Measurements from ENCODE around the gene SHROOM2. TPM values are rescaled to one million over a fixed set of nuclear protein-coding genes. Genes with fewer than 3 reads are reported as not detected.
"Not testable (repeated sequence)": the region's sequence is repeated elsewhere in the genome, so short reads cannot be mapped to it uniquely, and the experiment has no call there.

The SHROOM2 gene
- polyA plus RNA-seq, 3 donors: 17.2 to 19.9 (median 19.8) TPM

DNA sequence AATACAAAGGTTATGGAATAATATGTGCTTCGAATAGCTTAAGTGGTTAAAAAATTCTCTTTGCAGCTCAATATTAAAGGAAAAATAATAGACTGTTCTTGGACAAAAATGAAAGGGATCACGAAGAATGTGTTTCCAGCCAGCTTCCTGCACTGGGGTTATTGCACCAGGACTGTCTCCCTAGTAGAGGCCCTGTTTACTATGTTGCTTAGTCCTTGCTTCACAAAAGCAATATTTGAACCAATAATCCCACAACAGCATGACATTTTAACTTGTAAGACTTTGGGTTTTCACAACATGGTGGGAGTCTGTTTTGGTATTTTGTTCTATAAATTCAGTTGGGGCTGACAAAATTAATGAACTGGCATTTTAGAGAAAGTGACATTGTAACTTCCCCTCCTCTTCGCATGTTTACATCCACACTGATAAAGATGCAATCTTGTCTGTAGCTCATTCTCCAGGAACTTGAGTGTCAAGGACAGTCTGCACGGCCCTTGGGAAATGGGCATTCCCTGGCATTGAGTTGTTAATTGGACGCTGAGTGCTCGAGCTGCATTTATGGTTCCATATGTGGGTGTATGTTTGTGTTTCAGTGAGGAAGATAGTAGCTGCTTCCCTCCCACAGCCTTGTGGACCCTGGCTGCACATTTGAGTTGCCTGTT, 39.0 kb downstream of the SHROOM2 start:
- DNase-seq: no peak

DNA sequence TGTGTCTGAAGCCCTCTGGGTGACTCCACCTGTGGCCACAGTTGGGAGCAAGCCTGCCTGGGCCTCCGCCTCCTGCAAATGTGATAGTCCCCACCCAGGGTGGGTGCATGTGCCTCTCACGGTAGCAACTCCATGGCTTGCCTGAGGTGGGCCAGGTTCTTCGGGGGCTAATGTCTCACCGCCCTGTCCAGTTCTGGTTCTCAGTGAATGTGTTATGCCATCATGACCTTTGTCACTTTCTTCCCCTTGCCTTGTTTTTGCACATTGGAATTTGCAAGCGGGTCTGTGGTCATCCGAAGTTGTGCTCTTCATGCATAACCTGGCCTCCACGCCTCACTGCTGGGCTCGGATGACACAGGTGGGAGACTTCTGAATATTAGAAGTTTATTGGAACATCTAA, 39.7 kb downstream of the SHROOM2 start:
- DNase-seq: no peak

DNA sequence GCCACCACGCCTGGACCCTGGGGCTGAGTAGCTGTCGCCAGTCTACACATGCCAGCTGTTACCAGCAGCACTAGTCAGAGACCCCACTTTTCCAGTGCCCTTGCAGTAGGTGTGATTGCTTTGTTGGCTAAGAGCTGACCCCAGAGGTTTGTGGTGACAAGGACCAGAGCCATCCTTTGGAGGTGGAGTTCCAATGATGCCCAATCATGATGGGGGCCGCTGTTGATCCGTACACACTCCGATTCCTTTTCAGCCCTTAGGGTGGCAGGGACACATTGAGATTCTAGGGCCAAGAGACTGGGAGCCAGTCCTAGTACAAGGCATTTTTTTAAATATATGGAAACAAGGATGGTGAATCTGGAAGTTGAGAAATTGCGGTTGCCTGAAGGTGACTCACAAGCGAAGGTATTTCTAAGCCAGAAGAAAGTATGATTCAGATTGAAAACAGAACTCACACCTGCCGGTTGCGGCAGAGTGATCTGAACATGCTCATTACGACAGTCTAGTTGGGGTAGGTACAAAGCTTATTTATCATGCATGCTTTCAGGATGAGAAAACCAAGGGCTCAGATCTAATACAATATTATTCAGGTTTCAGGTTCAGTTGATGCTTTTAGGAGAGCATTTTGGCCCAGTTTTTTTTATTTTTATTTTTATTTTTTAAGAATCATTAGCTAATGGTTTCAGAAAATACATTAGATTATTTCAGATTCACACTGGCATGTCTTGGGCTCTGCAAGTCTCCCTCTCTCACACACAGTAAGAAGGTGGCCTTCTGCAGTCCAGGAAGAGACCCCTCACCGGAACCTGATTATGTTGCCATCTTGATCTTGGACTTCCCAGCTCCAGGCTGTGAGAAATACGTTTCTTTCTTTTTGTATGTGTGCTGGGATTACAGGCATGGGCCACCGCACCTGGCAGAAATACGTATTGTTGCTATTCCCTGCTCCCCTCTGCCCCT, 43.4 kb downstream of the SHROOM2 start:
- no peak for DNase-seq

DNA sequence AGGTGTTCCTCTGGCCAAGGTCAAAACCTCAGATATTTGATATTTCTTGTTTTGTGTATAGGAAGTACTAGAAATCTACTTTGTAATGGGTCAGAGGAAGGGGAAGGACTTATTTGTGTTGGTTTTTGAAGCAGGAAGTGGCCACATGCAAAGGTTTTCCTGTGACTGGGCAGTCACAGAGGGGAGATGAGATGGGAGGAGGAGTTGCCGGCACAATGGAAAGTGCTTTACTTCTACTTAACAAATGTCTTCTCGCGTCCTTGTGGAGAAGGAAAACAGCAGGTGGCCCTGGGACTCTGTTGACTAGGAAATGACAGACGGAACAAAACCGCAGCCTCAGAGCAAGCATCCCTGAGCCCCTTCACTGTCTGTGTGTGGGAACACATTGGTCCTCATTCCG, 46.6 kb downstream of the SHROOM2 start:
- no peak for DNase-seq

DNA sequence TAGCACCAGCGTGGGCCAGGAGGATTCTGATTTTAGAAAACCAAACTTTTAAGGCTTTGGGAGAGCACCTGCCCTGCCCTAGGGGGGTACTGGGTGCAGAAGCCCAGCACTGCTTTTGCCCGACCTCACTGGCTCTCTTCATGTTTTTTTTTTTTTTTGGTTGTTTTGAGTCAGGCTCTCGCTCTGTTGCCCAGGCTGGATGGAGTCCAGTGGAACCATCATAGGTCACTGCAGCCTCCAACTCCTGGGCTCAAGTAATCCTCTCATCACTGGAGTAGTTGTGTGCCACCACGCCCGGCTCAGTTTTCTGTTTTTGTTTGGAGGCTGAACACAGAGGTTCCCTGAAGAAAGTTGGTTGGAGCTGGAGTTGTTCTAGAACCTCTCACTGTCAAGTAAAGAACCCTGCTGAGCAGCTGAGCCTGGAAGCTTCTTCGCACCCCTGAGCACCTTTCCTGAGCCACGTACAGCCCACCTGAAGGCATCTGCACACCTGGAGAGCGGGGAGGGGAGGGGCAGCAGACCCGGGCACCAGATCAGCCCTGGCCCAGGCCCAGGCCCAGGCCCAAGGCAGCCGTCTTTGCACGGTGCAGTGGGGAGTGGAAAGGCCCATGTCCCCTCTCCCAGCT, 49.5 kb downstream of the SHROOM2 start:
- no peak for DNase-seq

DNA sequence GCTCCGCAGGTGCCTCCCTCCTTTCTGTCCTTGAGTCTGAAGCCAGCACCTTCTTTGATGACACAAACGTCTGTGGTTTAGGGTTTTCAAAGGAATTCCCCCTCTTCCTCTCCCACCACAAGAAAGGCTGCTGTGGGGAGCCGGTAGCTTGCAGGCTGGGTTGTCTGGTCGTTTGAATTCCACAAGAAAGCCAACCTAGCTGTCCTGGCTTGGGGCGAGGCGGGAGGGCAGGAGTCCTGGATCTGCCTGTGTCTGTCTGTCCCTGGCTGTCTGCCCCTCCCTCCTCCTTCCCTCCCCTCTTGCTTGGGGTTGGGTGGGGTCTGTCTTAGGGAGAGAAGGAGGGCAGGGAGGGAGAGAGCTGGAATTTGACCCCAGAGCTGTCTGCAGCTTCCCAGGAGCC, 56.3 kb downstream of the SHROOM2 start:
- DNase-seq: no peak

DNA sequence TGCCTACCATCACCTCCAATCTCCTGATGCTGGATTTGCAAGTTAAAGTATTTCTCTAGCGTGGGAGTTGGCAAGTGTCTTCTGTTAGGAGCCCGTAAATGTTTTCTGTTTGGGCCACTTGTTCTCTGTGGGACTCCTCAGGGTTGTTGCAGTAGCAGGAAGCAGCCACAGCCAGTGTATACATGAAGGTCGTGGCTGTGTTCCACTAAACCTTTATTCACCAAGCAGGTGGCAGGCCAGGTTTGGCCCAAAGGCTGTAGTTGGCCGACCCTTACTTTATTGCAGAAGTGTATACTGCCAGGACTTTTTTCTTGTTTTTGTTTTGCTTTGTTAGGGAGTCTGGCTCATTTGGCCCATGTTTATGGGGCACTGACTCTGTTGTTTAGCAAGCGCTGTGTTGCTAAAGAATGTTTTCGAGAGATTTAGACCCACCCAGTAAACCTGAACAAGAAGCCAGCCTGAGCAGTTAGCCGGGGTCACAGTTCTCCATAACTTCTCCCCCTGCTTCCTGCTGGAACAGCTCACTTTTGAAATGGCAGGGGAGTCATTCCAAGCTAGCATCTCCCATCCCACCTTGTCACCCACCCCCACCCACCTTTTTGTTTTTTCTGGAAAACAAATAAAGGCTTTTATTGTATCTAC, 58.8 kb downstream of the SHROOM2 start:
- no peak for DNase-seq

DNA sequence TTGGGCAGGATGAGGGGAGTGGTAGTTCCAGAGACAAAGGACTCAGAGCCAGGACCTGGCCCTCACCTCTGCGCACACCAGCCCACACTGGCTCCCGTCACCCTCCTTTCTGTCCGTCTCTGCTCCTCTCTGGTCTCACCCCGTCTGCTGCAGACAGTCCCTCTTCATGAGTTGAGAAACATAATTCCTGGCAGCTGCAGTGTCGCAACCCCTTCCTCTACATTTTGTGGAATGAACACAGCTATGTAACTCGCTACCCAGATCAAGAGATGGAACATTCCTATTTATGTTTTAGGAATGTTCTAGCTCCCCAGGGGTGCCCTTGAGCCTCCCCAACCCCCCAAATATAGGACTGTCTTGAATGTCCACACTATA, 59.3 kb downstream of the SHROOM2 start:
- DNase-seq: no peak

DNA sequence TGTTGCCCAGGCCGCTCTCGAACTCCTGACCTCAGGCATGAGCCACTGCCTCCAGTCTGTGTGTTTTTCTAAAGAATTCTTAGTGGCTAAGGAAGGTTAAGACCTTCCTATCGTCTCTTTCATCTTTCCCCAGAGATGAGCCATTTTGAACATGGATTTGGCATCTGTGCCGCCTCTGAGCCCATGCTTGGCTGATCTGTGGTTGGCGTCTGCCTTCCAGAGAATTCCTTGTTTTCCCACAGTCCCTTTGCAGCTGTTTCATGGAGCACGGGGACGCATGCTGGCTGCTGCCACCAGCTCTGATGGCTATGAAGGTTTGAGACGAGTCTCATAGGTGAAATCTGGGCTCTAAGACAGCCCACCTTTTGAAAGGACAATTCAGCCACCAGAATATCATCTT, 60.4 kb downstream of the SHROOM2 start:
- no peak for DNase-seq

DNA sequence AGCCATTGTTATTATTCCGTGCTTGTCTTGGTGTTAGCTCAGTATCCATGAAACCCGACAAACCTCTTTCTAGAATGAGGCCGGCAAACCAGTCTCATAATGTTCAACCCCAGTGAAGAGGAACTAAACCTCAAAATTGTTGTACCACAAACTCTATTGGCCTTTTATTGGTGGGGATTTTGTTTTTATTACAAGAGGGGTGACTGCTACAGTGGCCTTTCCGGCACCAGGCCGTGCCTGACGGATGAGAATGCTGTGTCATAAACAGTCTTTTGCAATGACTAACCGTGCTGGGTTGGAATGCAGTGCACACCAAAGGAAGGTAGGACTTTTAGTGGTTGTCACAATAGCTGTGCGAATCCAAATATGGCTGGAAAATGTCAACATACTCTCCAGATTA, 60.8 kb downstream of the SHROOM2 start:
- DNase-seq: no peak

DNA sequence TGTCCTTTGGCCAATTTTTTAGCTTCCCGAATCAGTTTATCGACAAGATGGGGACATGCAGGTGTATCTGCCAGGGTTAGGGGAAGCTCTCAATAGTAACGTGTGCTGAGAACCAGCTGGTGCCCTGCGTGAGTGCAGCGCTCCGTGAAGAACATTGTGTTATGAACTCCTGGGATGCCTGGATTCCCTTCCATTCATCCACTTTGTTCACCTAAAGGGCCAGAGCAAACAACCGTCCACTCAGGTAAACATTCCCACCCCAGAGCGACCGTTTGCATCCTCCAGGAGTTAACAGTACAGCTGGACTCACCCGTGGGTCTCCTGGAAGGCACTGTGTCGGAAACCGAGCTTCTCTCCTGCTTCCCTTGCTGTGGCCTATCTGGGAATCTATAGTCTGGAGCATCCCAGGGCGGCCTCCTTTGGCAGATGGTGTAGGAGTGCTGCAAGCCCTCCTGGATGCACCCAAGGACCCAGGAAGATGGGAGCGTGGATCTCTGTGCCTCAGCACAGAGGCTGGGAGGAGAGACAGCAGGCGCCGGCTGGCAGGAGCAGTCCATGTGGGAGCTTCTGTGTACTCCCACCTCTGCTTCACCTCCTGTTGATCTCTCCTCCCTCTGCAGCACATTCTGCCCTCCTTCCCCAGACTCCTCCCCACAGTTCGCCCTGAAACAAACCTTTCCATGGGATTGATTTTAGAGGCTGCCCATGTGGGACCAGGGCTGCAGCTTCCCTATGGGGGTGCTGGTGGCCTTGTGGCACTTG, 62.7 kb downstream of the SHROOM2 start:
- no peak for DNase-seq

DNA sequence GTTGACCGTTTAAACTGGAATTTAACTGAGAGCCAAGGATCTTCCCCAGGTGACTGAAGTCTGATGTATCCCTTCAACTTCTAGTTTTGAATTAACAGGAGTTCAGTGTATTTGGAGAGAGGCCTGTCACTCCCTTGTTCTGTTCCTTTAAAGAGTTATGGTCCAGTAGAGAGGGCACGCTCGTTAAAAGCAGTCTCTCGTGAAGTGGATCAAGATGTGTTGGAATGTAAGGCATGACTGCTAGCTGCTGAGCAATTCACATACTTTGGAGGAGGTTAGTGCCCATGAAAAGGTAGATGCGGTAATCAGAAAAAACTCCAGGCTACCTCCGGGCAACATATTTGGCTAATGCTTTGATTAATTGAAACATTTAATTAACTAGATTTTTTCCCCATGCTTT, 65.7 kb downstream of the SHROOM2 start:
- DNase-seq: peak; percentile 80

DNA sequence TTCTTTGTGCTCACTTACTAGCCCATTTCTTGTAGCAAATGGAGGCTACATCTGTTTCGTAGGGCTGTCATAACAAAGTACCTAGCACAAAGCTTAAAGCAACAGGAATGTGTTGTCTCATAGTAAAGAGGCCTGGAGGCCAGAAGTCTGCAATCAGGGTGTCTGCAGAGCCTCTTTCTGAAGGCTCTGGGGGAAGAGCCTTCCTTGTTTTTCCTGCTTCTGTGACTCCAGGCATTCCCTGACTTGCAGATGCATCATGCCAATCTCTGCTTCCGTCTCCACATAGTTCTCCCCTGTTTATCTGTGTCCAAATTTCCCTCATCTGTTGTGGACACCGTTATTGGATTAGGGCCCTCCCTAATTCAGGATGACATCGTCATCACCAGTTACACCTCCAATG, 67.1 kb downstream of the SHROOM2 start:
- DNase-seq: no peak

DNA sequence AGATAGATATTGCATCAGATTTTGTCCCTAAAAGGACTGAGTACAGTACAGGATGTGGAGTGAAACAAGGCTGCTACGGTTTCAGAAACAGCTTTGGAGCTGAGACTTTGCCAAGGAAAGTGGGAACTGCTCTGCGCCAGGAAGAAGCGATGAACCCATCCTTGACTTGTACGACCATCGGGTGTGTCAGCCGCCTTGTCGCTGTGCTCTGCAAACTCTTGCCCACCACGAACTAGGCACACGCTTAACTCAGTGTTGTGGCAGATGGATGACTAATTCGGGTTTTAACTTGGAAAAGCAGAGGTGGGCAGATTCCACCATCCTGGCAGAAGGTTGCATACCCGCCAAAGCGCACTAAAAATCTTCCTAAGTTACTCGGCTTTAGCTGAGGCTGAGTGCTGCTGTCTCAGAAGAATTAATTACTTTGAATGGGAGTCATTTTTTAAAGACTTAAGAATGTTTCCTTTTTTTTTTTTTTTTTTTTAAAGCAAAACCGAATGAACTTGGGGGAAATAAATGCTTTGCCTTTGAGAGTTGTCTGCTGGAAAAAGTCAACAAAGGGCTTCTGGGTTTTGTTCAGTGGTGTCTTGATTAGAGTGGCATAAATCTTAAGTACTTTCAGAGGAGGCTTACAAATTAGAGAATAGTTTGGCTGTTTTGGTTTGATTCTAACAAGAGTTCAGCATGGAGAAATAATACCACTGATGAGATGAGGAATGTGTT, 69.5 kb downstream of the SHROOM2 start:
- no peak for DNase-seq

DNA sequence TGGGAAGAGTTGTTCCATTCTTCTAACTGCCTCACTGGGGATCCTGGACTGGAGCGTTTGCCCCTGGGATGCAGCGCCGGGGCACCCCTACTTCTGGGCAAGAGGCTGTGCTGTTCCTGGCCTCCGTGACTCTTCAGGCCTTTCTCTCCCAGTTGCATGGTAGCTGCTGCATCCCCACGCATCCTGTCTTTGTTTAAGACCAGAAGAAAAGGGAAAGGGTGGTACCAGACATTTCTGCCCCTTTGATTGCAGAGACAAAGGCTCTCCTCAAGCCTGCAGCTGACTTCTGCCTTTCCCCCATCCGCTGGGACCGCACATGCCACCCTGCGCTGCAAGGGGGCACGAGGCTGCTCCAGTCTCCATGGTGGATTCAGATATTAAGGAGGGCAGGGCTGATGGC, 70.4 kb downstream of the SHROOM2 start:
- DNase-seq: no peak

DNA sequence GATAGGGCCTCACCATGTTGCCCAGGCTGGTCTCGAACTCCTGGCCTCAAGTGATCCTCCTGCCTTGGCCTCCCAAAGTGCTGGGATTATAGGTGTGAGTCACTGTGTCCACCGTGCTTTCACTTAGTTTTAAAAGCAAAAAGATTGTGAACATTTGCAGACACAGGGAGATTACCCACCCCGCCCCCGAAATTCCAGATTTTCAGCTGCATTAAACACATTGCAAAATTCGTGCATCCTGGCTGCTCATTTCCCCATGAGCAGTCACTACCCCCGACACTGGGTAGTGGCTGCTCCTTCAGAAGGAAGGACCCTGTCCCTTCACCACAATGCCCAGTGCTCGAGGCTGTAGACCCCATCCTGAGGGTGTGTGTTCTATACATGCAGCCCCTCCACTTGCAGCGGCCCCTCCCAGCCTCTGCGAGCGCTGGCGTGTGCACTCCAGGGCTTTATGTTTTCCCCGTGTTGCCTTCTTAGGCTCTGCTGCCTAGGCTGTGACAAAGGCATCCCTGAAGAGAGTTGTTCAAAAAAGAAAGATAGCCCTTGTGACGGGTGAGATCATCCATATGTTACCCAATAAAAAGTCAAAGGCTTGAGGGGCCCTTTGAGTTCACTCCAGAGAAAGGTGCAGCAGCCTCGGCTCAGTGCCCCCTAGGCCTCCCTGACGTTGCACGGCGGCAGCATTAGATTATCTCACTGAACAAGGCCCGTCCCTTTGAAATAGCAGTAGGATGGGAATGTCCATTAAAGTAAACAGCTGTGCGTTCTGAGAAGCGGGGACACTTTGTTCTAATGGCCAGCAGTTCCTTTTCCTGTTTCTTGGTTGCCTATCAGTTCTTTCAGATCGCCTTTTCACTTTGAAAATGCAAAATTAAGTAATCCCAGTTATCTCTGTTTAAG, 71.6 kb downstream of the SHROOM2 start:
- DNase-seq: no peak

DNA sequence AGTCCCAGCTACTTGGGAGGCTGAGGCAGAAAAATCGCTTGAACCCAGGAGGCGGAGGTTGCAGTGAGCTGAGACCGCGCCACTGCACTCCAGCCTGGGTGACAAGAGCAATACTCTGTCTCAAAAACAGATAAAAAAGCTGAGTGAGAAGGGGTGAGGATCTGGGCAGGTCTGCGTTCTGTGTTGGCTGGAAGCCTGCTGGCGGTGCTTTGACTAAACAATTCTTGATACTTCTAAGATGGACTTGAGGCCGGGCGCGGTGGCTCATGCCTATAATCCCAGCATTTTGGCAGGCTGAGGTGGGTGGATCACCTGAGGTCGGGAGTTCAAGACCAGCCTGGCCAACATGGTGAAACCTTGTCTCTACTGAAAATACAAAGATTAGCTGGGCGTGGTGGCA, 72.5 kb downstream of the SHROOM2 start:
- DNase-seq: not testable (repeated sequence)

DNA sequence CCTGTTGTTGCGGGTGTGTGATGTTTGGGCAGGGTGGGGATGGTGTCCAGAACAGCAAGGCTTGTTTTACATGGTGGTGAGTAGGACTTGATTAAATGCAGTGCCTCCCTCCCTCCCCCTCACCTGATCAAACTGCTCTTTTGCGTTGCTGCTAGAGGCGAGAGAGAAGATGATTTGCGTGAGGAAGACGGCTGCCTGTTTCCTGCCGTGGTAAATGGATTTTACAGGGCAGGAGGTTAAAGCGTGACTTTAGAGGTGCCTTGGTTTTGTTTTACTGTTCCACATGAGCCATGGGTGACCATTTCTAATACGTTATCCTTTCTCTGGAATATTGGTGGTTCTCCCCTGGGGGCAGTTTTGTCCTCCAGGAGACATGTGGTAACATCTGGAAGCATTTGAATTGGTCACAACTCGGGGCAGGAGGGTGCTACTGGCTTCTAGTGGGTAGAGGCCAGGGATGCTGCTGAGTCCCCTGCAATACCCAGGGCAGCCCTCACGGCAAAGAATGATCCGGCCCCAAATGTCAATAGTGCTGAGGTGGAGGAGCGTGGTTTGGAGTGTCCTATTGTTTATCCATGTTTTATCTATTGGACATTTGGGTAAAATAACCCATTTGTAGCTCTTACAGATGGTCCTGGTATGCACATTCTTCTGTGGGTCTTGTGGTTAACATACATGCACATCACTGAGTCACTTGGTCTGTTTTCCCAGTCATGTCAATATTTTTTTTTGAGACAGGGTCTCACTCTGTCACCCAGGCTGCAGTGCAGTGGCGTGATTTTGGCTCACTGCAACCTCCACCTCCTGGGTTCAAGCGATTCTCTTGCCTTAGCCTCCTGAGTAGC, 73.7 kb downstream of the SHROOM2 start:
- no peak for DNase-seq

DNA sequence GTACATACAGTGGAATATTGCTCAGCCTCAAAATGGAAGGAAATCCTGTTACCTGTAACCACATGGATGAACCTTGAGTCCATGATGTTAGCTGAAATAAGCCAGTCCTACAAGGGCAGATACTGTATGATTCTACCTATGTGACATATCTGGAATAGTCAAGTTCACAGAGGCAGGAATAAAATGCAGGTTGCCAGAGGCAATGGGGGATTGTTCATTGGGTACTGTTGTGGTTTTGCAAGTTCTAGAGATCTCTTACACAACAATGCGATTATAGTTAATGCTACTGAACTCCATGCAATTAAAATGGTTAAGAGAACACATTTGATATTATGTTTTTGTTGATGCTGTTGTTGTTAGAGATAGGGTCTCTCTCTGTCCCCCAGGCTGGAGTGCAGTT, 74.6 kb downstream of the SHROOM2 start:
- DNase-seq: no peak
